ENCODE data around the gene PPP1R14C. TPM values are rescaled to one million over a fixed set of nuclear protein-coding genes. Genes with fewer than 3 reads are reported as not detected.

The PPP1R14C gene
- polyA plus RNA-seq, 3 donors: 0.11 TPM; not detected in 2

DNA sequence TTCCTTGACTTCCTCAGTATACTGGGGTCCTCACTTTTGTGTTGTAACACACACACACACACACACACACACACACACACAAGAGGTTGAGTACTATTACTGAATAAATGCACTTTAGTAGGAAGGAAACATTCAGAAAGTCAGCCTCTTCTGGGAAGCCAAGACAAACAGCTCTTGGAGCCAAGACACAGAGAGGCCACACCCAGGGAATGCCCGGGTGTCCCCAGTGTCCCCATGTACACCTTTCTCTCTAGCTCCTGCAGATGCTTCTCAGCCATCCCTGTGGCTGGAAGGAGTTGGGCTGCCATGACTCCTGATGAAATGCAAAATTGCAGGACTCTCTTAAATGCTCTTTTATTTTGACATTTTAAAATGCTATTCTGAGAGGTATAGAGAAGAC lies 70.5 kb downstream of the PPP1R14C start:
- WGBS (ENCODE audit: insufficient coverage): no CpG with 5 or more reads among the region's 1 CpG
- Mint-ChIP-seq H3K4me3 (no peak overlapping the region), H3K9me3 (peaks cover 0 to 2% (median 0%) of the 10 kb centered on the region in 7 donors), H3K27me3 (ENCODE audit: low read depth in 3 of 3) (peaks cover 2 to 13% (median 13%) of the 10 kb centered on the region in 3 donors), H3K27ac (no peak overlapping the region), H3K4me1 (no peaks in the 10 kb centered on the region), H3K36me3 (no peaks in the 10 kb centered on the region)
- Histone ChIP-seq H3K4me2 (replicated peaks; ENCODE audit: extremely low read depth, low read length, poor library complexity, severe bottlenecking) (no peak overlapping the region), H3K4me1 (ENCODE audit: control insufficient read depth in 1 of 2, insufficient read depth in 2 of 2, low read length in 2 of 2) (no peaks in the 10 kb centered on the region), H3K27me3 (ENCODE audit: control insufficient read depth in 2 of 2, insufficient read depth in 2 of 2, low read length in 2 of 2) (peaks cover 0 to 3% of the 10 kb centered on the region in 2 donors), H3K9ac (ENCODE audit: insufficient read depth, low read length, poor library complexity, severe bottlenecking) (no peak overlapping the region), H3K27ac (ENCODE audit: low read depth in 1 of 2, low read length in 2 of 2) (no peak overlapping the region), H3K36me3 (replicated peaks in 1 of 2; ENCODE audit: control insufficient read depth in 1 of 2, insufficient read depth in 2 of 2, low read length in 2 of 2) (no peaks in the 10 kb centered on the region), H4K20me1 (ENCODE audit: insufficient read depth, low read length) (no peaks in the 10 kb centered on the region), H3K79me2 (ENCODE audit: insufficient read depth, low read length) (no peaks in the 10 kb centered on the region), H3K9me3 (replicated peaks in 1 of 2; ENCODE audit: control insufficient read depth in 1 of 2, insufficient read depth in 1 of 2, low read length in 2 of 2) (no peaks in the 10 kb centered on the region), H2AFZ (ENCODE audit: insufficient read depth, low read depth, low read length, poor library complexity, severe bottlenecking) (no peak overlapping the region), H3K4me3 (replicated peaks in 1 of 3; ENCODE audit: low read depth in 2 of 3, low read length in 3 of 3) (no peak overlapping the region)
- no peak for DNase-seq
- intact Hi-C loops (cut with micrococcal nuclease): no loop called here
- no peak for TF ChIP-seq CTCF (IDR thresholded peaks at IDR 0.05)

DNA sequence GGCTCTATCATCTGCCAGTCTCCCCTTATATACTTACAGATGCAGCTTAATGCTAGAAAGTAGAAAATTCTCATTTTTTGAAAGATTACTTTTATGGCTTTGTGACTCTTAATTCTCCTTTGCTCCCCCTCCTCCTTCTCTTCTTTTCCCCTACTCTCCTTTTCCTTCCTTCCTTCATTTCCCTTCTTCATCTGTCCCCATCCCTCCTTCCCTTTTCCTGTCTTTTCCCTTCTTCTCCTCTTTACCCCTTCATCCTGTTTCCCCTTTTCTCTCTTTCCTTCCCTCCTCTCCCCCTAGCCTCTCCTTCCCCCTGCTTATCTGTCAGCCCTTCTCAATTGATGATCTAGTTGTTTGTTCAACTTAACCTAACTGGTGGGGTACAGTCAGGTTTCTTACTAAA lies 71.5 kb downstream of the PPP1R14C start:
- Histone ChIP-seq H2AFZ (ENCODE audit: insufficient read depth, low read depth, low read length, poor library complexity, severe bottlenecking) (no peak overlapping the region), H3K36me3 (replicated peaks in 1 of 2; ENCODE audit: control insufficient read depth in 1 of 2, insufficient read depth in 2 of 2, low read length in 2 of 2) (no peaks in the 10 kb centered on the region), H3K27ac (ENCODE audit: low read depth in 1 of 2, low read length in 2 of 2) (no peak overlapping the region), H3K9me3 (replicated peaks in 1 of 2; ENCODE audit: control insufficient read depth in 1 of 2, insufficient read depth in 1 of 2, low read length in 2 of 2) (no peaks in the 10 kb centered on the region), H3K4me3 (replicated peaks in 1 of 3; ENCODE audit: low read depth in 2 of 3, low read length in 3 of 3) (no peak overlapping the region), H3K79me2 (ENCODE audit: insufficient read depth, low read length) (no peaks in the 10 kb centered on the region), H3K4me1 (ENCODE audit: control insufficient read depth in 1 of 2, insufficient read depth in 2 of 2, low read length in 2 of 2) (no peaks in the 10 kb centered on the region), H3K4me2 (replicated peaks; ENCODE audit: extremely low read depth, low read length, poor library complexity, severe bottlenecking) (no peak overlapping the region), H3K27me3 (ENCODE audit: control insufficient read depth in 2 of 2, insufficient read depth in 2 of 2, low read length in 2 of 2) (peaks cover 0 to 3% of the 10 kb centered on the region in 2 donors), H3K9ac (ENCODE audit: insufficient read depth, low read length, poor library complexity, severe bottlenecking) (no peak overlapping the region), H4K20me1 (ENCODE audit: insufficient read depth, low read length) (no peaks in the 10 kb centered on the region)
- H3K36me3 Mint-ChIP-seq: no peaks in the 10 kb centered on the region
- no peak for TF ChIP-seq CTCF (IDR thresholded peaks at IDR 0.05)
- peaks cover 0 to 2% (median 0%) of the 10 kb centered on the region in 7 donors for H3K9me3 Mint-ChIP-seq
- no peak for DNase-seq
- intact Hi-C loops (cut with micrococcal nuclease): no loop called here
- H3K4me1 Mint-ChIP-seq: no peaks in the 10 kb centered on the region
- peaks cover 4 to 13% (median 13%) of the 10 kb centered on the region in 3 donors for H3K27me3 Mint-ChIP-seq (ENCODE audit: low read depth in 3 of 3)
- peak overlapping the region in 1 of 2 donors; percentile 5 for H3K4me3 Mint-ChIP-seq
- H3K27ac Mint-ChIP-seq: no peak overlapping the region
